Trophoblast cell (in vitro differentiated cells and primary cell): Measurements from ENCODE around the gene MEG3.

ENCODE experiments used
- DNase-seq, 2 donors: peaks; one replicate each; pipeline ENCODE4 v3.0.0-alpha.2; 2016
- H2AFZ ChIP-seq: 2 replicates; pipeline ENCODE4 v1.6.1; 2013; ENCODE audit warnings: low read length, moderate library complexity, mild to moderate bottlenecking; ENCODE audit not compliant: insufficient read depth, poor library complexity
- H2AK5ac ChIP-seq: 2 replicates; pipeline ENCODE4 v1.6.1; 2013; ENCODE audit warnings: mild to moderate bottlenecking, low read length
- H2BK120ac ChIP-seq: 2 replicates; pipeline ENCODE4 v1.6.1; 2013; ENCODE audit warnings: low read length, mild to moderate bottlenecking, moderate library complexity; ENCODE audit not compliant: insufficient read depth, poor library complexity
- H2BK12ac ChIP-seq: 2 replicates; pipeline ENCODE4 v1.6.1; 2013; ENCODE audit warnings: mild to moderate bottlenecking, low read length, moderate library complexity
- H2BK5ac ChIP-seq: 2 replicates; pipeline ENCODE4 v1.6.1; 2013; ENCODE audit warnings: low read length, low read depth, moderate library complexity, mild to moderate bottlenecking; ENCODE audit not compliant: poor library complexity
- H3K14ac ChIP-seq: 2 replicates; pipeline ENCODE4 v1.6.1; 2013; ENCODE audit warnings: mild to moderate bottlenecking, low read length
- H3K18ac ChIP-seq: 2 replicates; pipeline ENCODE4 v1.6.1; 2013; ENCODE audit warnings: mild to moderate bottlenecking, low read length
- H3K23ac ChIP-seq: 2 replicates; pipeline ENCODE4 v1.6.1; 2013; ENCODE audit warnings: low read length
- H3K27ac ChIP-seq: 2 replicates; pipeline ENCODE4 v1.5.1; 2013; ENCODE audit warnings: low read depth, mild to moderate bottlenecking, inconsistent platforms, low read length, moderate library complexity
- H3K27me3 ChIP-seq: 2 replicates; pipeline ENCODE4 v1.6.1; 2013; ENCODE audit warnings: inconsistent platforms, mild to moderate bottlenecking, low read length, moderate library complexity; ENCODE audit not compliant: insufficient read depth
- H3K36me3 ChIP-seq, 2 experiments: 1 replicate in 1 of 2; 2 replicates in 1 of 2; pipeline ENCODE4 v1.6.1; 2013; ENCODE audit warnings: low read length in 2 of 2, mild to moderate bottlenecking in 2 of 2, moderate library complexity in 1 of 2; ENCODE audit not compliant: insufficient read depth in 2 of 2, control insufficient read depth in 1 of 2
- H3K4ac ChIP-seq: 2 replicates; pipeline ENCODE4 v1.6.1; 2013; ENCODE audit warnings: low read depth, mild to moderate bottlenecking, low read length, moderate library complexity
- H3K4me1 ChIP-seq, 2 experiments: 1 replicate in 1 of 2; 2 replicates in 1 of 2; pipeline ENCODE4 v1.6.1; 2013; ENCODE audit warnings: low read length in 2 of 2, mild to moderate bottlenecking in 2 of 2, moderate library complexity in 1 of 2; ENCODE audit not compliant: insufficient read depth in 2 of 2, control insufficient read depth in 1 of 2
- H3K4me2 ChIP-seq: 2 replicates; pipeline ENCODE4 v1.6.1; 2013; ENCODE audit warnings: inconsistent platforms, mild to moderate bottlenecking, low read length, moderate library complexity
- H3K4me3 ChIP-seq: 2 replicates; pipeline ENCODE4 v1.5.1; 2013; ENCODE audit warnings: mild to moderate bottlenecking, low read depth, low read length, inconsistent platforms
- H3K79me1 ChIP-seq: one replicate; pipeline ENCODE4 v1.6.1; 2013; ENCODE audit warnings: low read length
- H3K79me2 ChIP-seq: 2 replicates; pipeline ENCODE4 v1.6.1; 2013; ENCODE audit warnings: low read length, mild to moderate bottlenecking; ENCODE audit not compliant: control insufficient read depth, insufficient read depth, poor library complexity
- H3K9ac ChIP-seq: 2 replicates; pipeline ENCODE4 v1.6.1; 2013; ENCODE audit warnings: mild to moderate bottlenecking, low read length
- H3K9me3 ChIP-seq: 2 replicates; pipeline ENCODE4 v1.6.1; 2013; ENCODE audit warnings: low read depth, mild to moderate bottlenecking, control low read depth, inconsistent platforms, low read length; ENCODE audit not compliant: insufficient read depth
- H4K12ac ChIP-seq: 2 replicates; pipeline ENCODE4 v1.6.1; 2013; ENCODE audit warnings: low read depth, mild to moderate bottlenecking, low read length, moderate library complexity
- H4K8ac ChIP-seq: 2 replicates; pipeline ENCODE4 v1.6.1; 2013; ENCODE audit warnings: low read depth, mild to moderate bottlenecking, low read length, moderate library complexity
- H4K91ac ChIP-seq: one replicate; pipeline ENCODE4 v1.6.1; 2013; ENCODE audit warnings: low read depth, mild to moderate bottlenecking, low read length, moderate library complexity
- WGBS: extraction: QIAGEN DNeasy Blood & Tissue Kit; methylation state at CpG from one replicate; pipeline ENCODE4 v1.1.7; 2013; ENCODE audit warnings: missing lambda C conversion rate; ENCODE audit not compliant: insufficient read length, insufficient coverage; ENCODE audit errors: extremely low coverage; 5-methylcytosine and 5-hydroxymethylcytosine counted together

Gene MEG3

GRCh38 chr14:100864960-100865681, 39.2 kb downstream of the MEG3 start:
- H2AFZ ChIP-seq: no peak overlapping the region
- no peaks in the 10 kb centered on the region for H3K4me1 ChIP-seq
- no peaks in the 10 kb centered on the region for H3K36me3 ChIP-seq
- H2BK120ac ChIP-seq: no peak overlapping the region
- H3K23ac ChIP-seq: no peak overlapping the region
- H3K18ac ChIP-seq: no peak overlapping the region
- no peak overlapping the region for H3K14ac ChIP-seq
- H3K27me3 ChIP-seq: no peaks in the 10 kb centered on the region
- no peak overlapping the region for H2BK12ac ChIP-seq
- H3K4me3 ChIP-seq: no peak overlapping the region
- no peak overlapping the region for H3K27ac ChIP-seq
- H3K9ac ChIP-seq: no peak overlapping the region
- no CpG with 5 or more reads among the region's 9 CpGs for WGBS
- DNase-seq: no peak
- peaks cover 13% of the 10 kb centered on the region for H3K9me3 ChIP-seq
- H4K91ac ChIP-seq: no peak overlapping the region
- no peak overlapping the region for H3K4ac ChIP-seq
- no peak overlapping the region for H4K8ac ChIP-seq
- H4K12ac ChIP-seq: no peak overlapping the region
- no peak overlapping the region for H2BK5ac ChIP-seq
- H3K4me2 ChIP-seq: no peak overlapping the region
- H3K79me1 ChIP-seq: no peaks in the 10 kb centered on the region
- H2AK5ac ChIP-seq: no peak overlapping the region
- no peaks in the 10 kb centered on the region for H3K79me2 ChIP-seq

- no peak for DNase-seq
- H3K27ac ChIP-seq: no peak overlapping the region
- no peaks in the 10 kb centered on the region for H3K36me3 ChIP-seq
- peaks cover 13% of the 10 kb centered on the region for H3K9me3 ChIP-seq
- H3K4me2 ChIP-seq: no peak overlapping the region
- no peak overlapping the region for H2BK12ac ChIP-seq
- no peak overlapping the region for H4K91ac ChIP-seq
- no peak overlapping the region for H4K12ac ChIP-seq
- no peak overlapping the region for H3K14ac ChIP-seq
- no peak overlapping the region for H3K18ac ChIP-seq
- no peaks in the 10 kb centered on the region for H3K79me2 ChIP-seq
- H3K9ac ChIP-seq: no peak overlapping the region
- H3K4ac ChIP-seq: no peak overlapping the region
- no peaks in the 10 kb centered on the region for H3K4me1 ChIP-seq
- H3K23ac ChIP-seq: no peak overlapping the region
- H3K4me3 ChIP-seq: no peak overlapping the region
- no peak overlapping the region for H4K8ac ChIP-seq
- H2BK5ac ChIP-seq: no peak overlapping the region
- no peak overlapping the region for H2AK5ac ChIP-seq
- no peaks in the 10 kb centered on the region for H3K27me3 ChIP-seq
- no peak overlapping the region for H2AFZ ChIP-seq
- H2BK120ac ChIP-seq: no peak overlapping the region
- no peaks in the 10 kb centered on the region for H3K79me1 ChIP-seq
- no CpG with 5 or more reads among the region's 22 CpGs for WGBS
Measured at GRCh38 chr14:100865682-100866591, 40.0 kb downstream of the MEG3 start.

GRCh38 chr14:100866666-100867630, 41.0 kb downstream of the MEG3 start:
- no peak for DNase-seq

More at GRCh38 chr14:100866666-100867630, 41.0 kb downstream of the MEG3 start:
- no peak overlapping the region for H3K4ac ChIP-seq
- no CpG with 5 or more reads among the region's 18 CpGs for WGBS
- H3K18ac ChIP-seq: no peak overlapping the region
- no peaks in the 10 kb centered on the region for H3K79me2 ChIP-seq
- no peak overlapping the region for H4K12ac ChIP-seq
- no peak overlapping the region for H3K14ac ChIP-seq
- H3K4me1 ChIP-seq: no peaks in the 10 kb centered on the region
- H3K79me1 ChIP-seq: no peaks in the 10 kb centered on the region
- no peak overlapping the region for H2AFZ ChIP-seq
- peak overlapping the region; percentile 43 for H3K9ac ChIP-seq
- H2AK5ac ChIP-seq: no peak overlapping the region
- no peaks in the 10 kb centered on the region for H3K27me3 ChIP-seq
- no peak overlapping the region for H4K91ac ChIP-seq
- no peak overlapping the region for H3K23ac ChIP-seq
- H2BK12ac ChIP-seq: no peak overlapping the region
- H3K4me3 ChIP-seq: peak overlapping the region; percentile 57
- H2BK120ac ChIP-seq: no peak overlapping the region
- H3K36me3 ChIP-seq: no peaks in the 10 kb centered on the region
- H2BK5ac ChIP-seq: no peak overlapping the region
- H4K8ac ChIP-seq: no peak overlapping the region
- peaks cover 14% of the 10 kb centered on the region for H3K9me3 ChIP-seq
- H3K4me2 ChIP-seq: no peak overlapping the region
- no peak overlapping the region for H3K27ac ChIP-seq
